TTC549 (cell line): Measurements from ENCODE around the gene TNFAIP8L1.

ENCODE experiments used
- FAIRE-seq: peaks from 2 replicates; lab custom pipeline; 2012; peaks lifted over from hg19 to GRCh38; lab: Jason Lieb, UNC

TNFAIP8L1 gene

GRCh38 chr19:4613254-4613751 is 26.0 kb upstream of the TNFAIP8L1 start:
- FAIRE-seq: no peak

- no peak for FAIRE-seq
These were observed 21.3 kb upstream of the TNFAIP8L1 start for GRCh38 chr19:4618019-4618418.

- no peak for FAIRE-seq
These were observed 19.5 kb upstream of the TNFAIP8L1 start for GRCh38 chr19:4619668-4620294.

- no peak for FAIRE-seq
These were observed 18.6 kb upstream of the TNFAIP8L1 start for GRCh38 chr19:4620675-4621074.

- no peak for FAIRE-seq
These were observed 16.5 kb upstream of the TNFAIP8L1 start for GRCh38 chr19:4622695-4623421.

GRCh38 chr19:4624301-4624700 is 15.0 kb upstream of the TNFAIP8L1 start:
- FAIRE-seq: no peak

- peak; percentile 74 for FAIRE-seq
These were observed 14.5 kb upstream of the TNFAIP8L1 start for GRCh38 chr19:4624733-4625362.

- FAIRE-seq: no peak
These were observed 6.0 kb upstream of the TNFAIP8L1 start for GRCh38 chr19:4633140-4633967.

GRCh38 chr19:4635754-4636116 is 3.6 kb upstream of the TNFAIP8L1 start:
- FAIRE-seq: no peak

- no peak for FAIRE-seq
These were observed 3.1 kb upstream of the TNFAIP8L1 start for GRCh38 chr19:4636151-4636717.

GRCh38 chr19:4636761-4637160 is 2.6 kb upstream of the TNFAIP8L1 start:
- FAIRE-seq: no peak

GRCh38 chr19:4638317-4638716 is 999 bp upstream of the TNFAIP8L1 start:
- FAIRE-seq: no peak

GRCh38 chr19:4639531-4640246 is 373 bp downstream of the TNFAIP8L1 start:
- no peak for FAIRE-seq

GRCh38 chr19:4640247-4641000 is 1.1 kb downstream of the TNFAIP8L1 start:
- no peak for FAIRE-seq

- no peak for FAIRE-seq
These were observed 1.8 kb downstream of the TNFAIP8L1 start for GRCh38 chr19:4641132-4641531.

- FAIRE-seq: no peak
These were observed 3.3 kb downstream of the TNFAIP8L1 start for GRCh38 chr19:4642625-4643024.

- FAIRE-seq: no peak
These were observed 6.4 kb downstream of the TNFAIP8L1 start for GRCh38 chr19:4645718-4646117.

- FAIRE-seq: no peak
These were observed 8.6 kb downstream of the TNFAIP8L1 start for GRCh38 chr19:4647676-4648644.

GRCh38 chr19:4649392-4650047 is 10.2 kb downstream of the TNFAIP8L1 start:
- FAIRE-seq: no peak
